Measurements from ENCODE around the gene KRT75.

GRCh38 chr12:52385226-52385702 lies 48.9 kb downstream of the KRT75 start, which contains the start of gene KRT84:
- TF ChIP-seq NFE2L2 (conservative IDR thresholded peaks at IDR 0.05; ENCODE audit: low read length), result no peak
- no peak for TF ChIP-seq CBX2 (IDR thresholded peaks at IDR 0.05; ENCODE audit: borderline replicate concordance, low read depth)
- no peak for TF ChIP-seq CTCF (IDR thresholded peaks at IDR 0.05)
- TF ChIP-seq POLR2A (IDR thresholded peaks at IDR 0.05; ENCODE audit: low read length), result no peak
- no peak for TF ChIP-seq HEYL (CRISPR knock-in tag; IDR thresholded peaks at IDR 0.05)
